Endothelial cell of umbilical vein (primary cell): ENCODE results near the gene KLHL26. TPM values are rescaled to one million over a fixed set of nuclear protein-coding genes. Genes with fewer than 3 reads are reported as not detected.

Experiments used
- BruUV-seq: library from RNA; stranded (reverse); fragments of 400-500 nt; replicated peaks from 2 replicates; lab custom pipeline; 2021; lab: Mats Ljungman, UMichigan
- CTCF ChIA-PET: fragments of 300-600, 350-600 bp; sonication (Branson Sonifier 250); formaldehyde crosslinking; loops from one replicate; lab custom pipeline; 2021; ENCODE audit warnings: antibody characterized with exemption, inconsistent platforms; lab: Charles Lee
- POLR2A ChIA-PET: fragments of 300-600, 350-600 bp; sonication (Branson Sonifier 250); formaldehyde crosslinking; loops from one replicate; lab custom pipeline; 2021; ENCODE audit warnings: antibody characterized with exemption, inconsistent platforms; lab: Charles Lee
- DNase-seq: peaks from one replicate; pipeline ENCODE4 v3.0.0-alpha.2; 2011; ENCODE audit warnings: low read depth, low spot score
- FAIRE-seq: peaks from 2 replicates; lab custom pipeline; 2011; peaks lifted over from hg19 to GRCh38; lab: Jason Lieb, UNC
- H2AFZ ChIP-seq: 2 replicates; pipeline ENCODE4 v1.6.0; 2012; ENCODE audit warnings: low read depth, low read length, control low read depth, inconsistent platforms
- H3K27ac ChIP-seq: 2 replicates; pipeline ENCODE4 v1.5.1; 2011; ENCODE audit warnings: low read depth, mild to moderate bottlenecking, control low read depth, low read length, moderate library complexity; ENCODE audit not compliant: insufficient read depth
- H3K27me3 ChIP-seq, 2 experiments: 2 replicates each; pipeline versions ENCODE4 v1.6.0 to v1.6.1; 2011; ENCODE audit warnings: low read length in 2 of 2, mixed read lengths in 1 of 2; ENCODE audit not compliant: control insufficient read depth in 2 of 2, insufficient read depth in 2 of 2
- H3K36me3 ChIP-seq, 2 experiments: 2 replicates in 1 of 2; 3 replicates in 1 of 2; pipeline ENCODE4 v1.5.1; 2011; ENCODE audit warnings: low read length in 2 of 2, mild to moderate bottlenecking in 1 of 2, moderate library complexity in 1 of 2; ENCODE audit not compliant: control insufficient read depth in 2 of 2, insufficient read depth in 2 of 2; ENCODE audit errors: extremely low read depth in 1 of 2
- H3K4me1 ChIP-seq: 3 replicates; pipeline ENCODE4 v1.5.1; 2011; ENCODE audit warnings: mild to moderate bottlenecking, low read length; ENCODE audit not compliant: control insufficient read depth, insufficient read depth; ENCODE audit errors: extremely low read depth
- H3K4me2 ChIP-seq: 2 replicates; pipeline ENCODE4 v1.6.1; 2011; ENCODE audit warnings: low read length, control low read depth, mixed read lengths; ENCODE audit not compliant: insufficient read depth
- H3K4me3 ChIP-seq, 3 experiments: fragments of 200-600 bp in 1 of 3; sonication (generic), shearing (Covaris generic) in 1 of 3; replicated peaks in 1 of 3; 2 replicates each; pipeline ENCODE4 v1.5.1; 2011 to 2016; ENCODE audit warnings: control low read depth in 3 of 3, low read length in 3 of 3, mild to moderate bottlenecking in 2 of 3, inconsistent platforms in 1 of 3, low read depth in 1 of 3, moderate library complexity in 1 of 3; ENCODE audit not compliant: insufficient read depth in 1 of 3
- H3K79me2 ChIP-seq: 2 replicates; pipeline ENCODE4 v1.6.0; 2012; ENCODE audit warnings: low read length, inconsistent platforms; ENCODE audit not compliant: control insufficient read depth, insufficient read depth
- H3K9ac ChIP-seq: replicated peaks from 2 replicates; pipeline ENCODE3; 2011; ENCODE audit warnings: low read length, control low read depth; ENCODE audit not compliant: insufficient read depth; ENCODE audit errors: extremely low read depth
- H3K9me1 ChIP-seq: replicated peaks from 3 replicates; pipeline ENCODE4 v1.6.0; 2011; ENCODE audit warnings: mild to moderate bottlenecking, low read length; ENCODE audit not compliant: control insufficient read depth, insufficient read depth; ENCODE audit errors: extremely low read depth
- H3K9me3 ChIP-seq: replicated peaks from 2 replicates; pipeline ENCODE4 v1.5.1; 2012; ENCODE audit warnings: low read length, inconsistent platforms; ENCODE audit not compliant: control insufficient read depth, insufficient read depth
- H4K20me1 ChIP-seq: replicated peaks from 2 replicates; pipeline ENCODE3; 2011; ENCODE audit warnings: mild to moderate bottlenecking, low read length; ENCODE audit not compliant: control insufficient read depth, insufficient read depth; ENCODE audit errors: extremely low read depth
- CTCF ChIP-seq, 2 donors: IDR thresholded peaks; 1 replicate in 1 of 2; 2 replicates in 1 of 2; pipeline ENCODE4 v1.5.1; 2011; ENCODE audit warnings: low read length in 2 of 2, mild to moderate bottlenecking in 2 of 2, moderate library complexity in 2 of 2, control low read depth in 1 of 2, inconsistent platforms in 1 of 2, low read depth in 1 of 2; ENCODE audit not compliant: insufficient read depth in 1 of 2; ENCODE audit errors: extremely low read depth in 1 of 2
- EZH2 ChIP-seq: IDR thresholded peaks from 2 replicates; pipeline ENCODE4 v1.6.1; 2012; ENCODE audit warnings: borderline replicate concordance, low read depth, mild to moderate bottlenecking, moderate library complexity, low read length, inconsistent platforms; ENCODE audit not compliant: severe bottlenecking
- FOS ChIP-seq: IDR thresholded peaks from 2 replicates; pipeline ENCODE4 v1.6.1; 2011; ENCODE audit warnings: mild to moderate bottlenecking, low read length, moderate library complexity, borderline replicate concordance; ENCODE audit not compliant: insufficient read depth
- GATA2 ChIP-seq: IDR thresholded peaks from 2 replicates; pipeline ENCODE4 v1.7.0; 2011; ENCODE audit warnings: low read depth, mild to moderate bottlenecking, moderate library complexity, mixed read lengths, low read length; ENCODE audit not compliant: insufficient read length, insufficient read depth
- JUN ChIP-seq: IDR thresholded peaks from 2 replicates; pipeline ENCODE4 v1.6.1; 2011; ENCODE audit warnings: borderline replicate concordance, low read depth; ENCODE audit not compliant: insufficient read length, insufficient read depth
- MAX ChIP-seq: IDR thresholded peaks from 2 replicates; pipeline ENCODE4 v1.6.1; 2011; ENCODE audit not compliant: insufficient read depth, insufficient read length
- MYC ChIP-seq: IDR thresholded peaks from one replicate; pipeline ENCODE4 v1.6.1; 2011; ENCODE audit warnings: mild to moderate bottlenecking, low read depth, low read length
- POLR2A ChIP-seq: IDR thresholded peaks from 2 replicates; pipeline ENCODE4 v1.6.1; 2012; ENCODE audit warnings: low read depth, mild to moderate bottlenecking, control low read depth, low read length
- POLR2AphosphoS5 ChIP-seq: IDR thresholded peaks from 2 replicates; pipeline ENCODE4 v1.6.1; 2012; ENCODE audit warnings: low read depth, mild to moderate bottlenecking, control low read depth, low read length, moderate library complexity; ENCODE audit not compliant: insufficient read depth
- dilution Hi-C: fragments of 300-500 bp; cut with MboI; formaldehyde crosslinking; loops from one replicate; pipeline ENCODE4 v1.15.0; 2019; ENCODE audit warnings: low sequenced_read_pairs; ENCODE audit not compliant: extremely low pct_ligation_motif_present
- intact Hi-C: fragments of 100-400 bp; cut with micrococcal nuclease; formaldehyde crosslinking; loops from one replicate; pipeline ENCODE4 v1.10.0; 2022
- polyA plus RNA-seq, 4 experiments: library from polyadenylated mRNA; depleted of rRNA in 3 of 4; stranded (reverse) in 3 of 4; unstranded in 1 of 4; fragments of >200 nt; gene quantifications; 2 replicates each; pipeline versions ENCODE4 v1.2.1 to v1.2.3, GENCODE V29; 2011 to 2012; ENCODE audit warnings: missing spikeins in 1 of 4
- total RNA-seq: library from RNA; stranded (reverse); gene quantifications from 2 replicates; pipeline ENCODE4 v1.2.3, GENCODE V29; 2021

KLHL26 gene
- total and polyA plus RNA-seq, 2 donors (not counting 3 experiments of a cell fraction or from before 2014, with no cell fraction given), result 2.4 to 6.2 TPM

- no TSS peak for BruUV-seq
- Histone ChIP-seq H3K4me3 (no peak overlapping the region), H3K4me2 (no peak overlapping the region), H3K27ac (no peak overlapping the region), H3K9me1 (no peaks in the 10 kb centered on the region), H4K20me1 (no peaks in the 10 kb centered on the region), H3K27me3 (peaks cover 56 to 63% of the 10 kb centered on the region in 2 experiments), H3K36me3 (no peaks in the 10 kb centered on the region), H3K9ac (no peak overlapping the region), H3K9me3 (no peaks in the 10 kb centered on the region), H3K79me2 (no peaks in the 10 kb centered on the region), H3K4me1 (no peaks in the 10 kb centered on the region), H2AFZ (no peak overlapping the region)
- FAIRE-seq (no peak), DNase-seq (no peak)
- TF ChIP-seq CTCF (IDR thresholded peaks at IDR 0.05; ENCODE audit: extremely low read depth in 1 of 2, insufficient read depth in 1 of 2, low read depth in 1 of 2, low read length in 2 of 2) (no peak), MYC (no peak), MAX (no peak), POLR2A (no peak), POLR2AphosphoS5 (no peak), EZH2 (no peak), JUN (no peak), GATA2 (no peak), FOS (no peak)
- intact Hi-C loops, result no loop called here
- ChIA-PET CTCF (interaction anchor here (0.6 kb wide), 1 partner anchor 134 kb away, joined by 4 read pairs; no protein-coding TSS in a partner anchor), POLR2A (no interaction called here)
- dilution Hi-C loops, result no loop called here
Measured at GRCh38 chr19:18605196-18605545, 31.7 kb upstream of the KLHL26 start.
